Cerebellar cortex (tissue), 1 donor: Measurements from ENCODE around the gene ZCCHC4.

ENCODE experiments used
- DNase-seq: peaks from one replicate; pipeline ENCODE4 v3.0.0-alpha.2; 2015; ENCODE audit warnings: low spot score

Gene ZCCHC4

DNA sequence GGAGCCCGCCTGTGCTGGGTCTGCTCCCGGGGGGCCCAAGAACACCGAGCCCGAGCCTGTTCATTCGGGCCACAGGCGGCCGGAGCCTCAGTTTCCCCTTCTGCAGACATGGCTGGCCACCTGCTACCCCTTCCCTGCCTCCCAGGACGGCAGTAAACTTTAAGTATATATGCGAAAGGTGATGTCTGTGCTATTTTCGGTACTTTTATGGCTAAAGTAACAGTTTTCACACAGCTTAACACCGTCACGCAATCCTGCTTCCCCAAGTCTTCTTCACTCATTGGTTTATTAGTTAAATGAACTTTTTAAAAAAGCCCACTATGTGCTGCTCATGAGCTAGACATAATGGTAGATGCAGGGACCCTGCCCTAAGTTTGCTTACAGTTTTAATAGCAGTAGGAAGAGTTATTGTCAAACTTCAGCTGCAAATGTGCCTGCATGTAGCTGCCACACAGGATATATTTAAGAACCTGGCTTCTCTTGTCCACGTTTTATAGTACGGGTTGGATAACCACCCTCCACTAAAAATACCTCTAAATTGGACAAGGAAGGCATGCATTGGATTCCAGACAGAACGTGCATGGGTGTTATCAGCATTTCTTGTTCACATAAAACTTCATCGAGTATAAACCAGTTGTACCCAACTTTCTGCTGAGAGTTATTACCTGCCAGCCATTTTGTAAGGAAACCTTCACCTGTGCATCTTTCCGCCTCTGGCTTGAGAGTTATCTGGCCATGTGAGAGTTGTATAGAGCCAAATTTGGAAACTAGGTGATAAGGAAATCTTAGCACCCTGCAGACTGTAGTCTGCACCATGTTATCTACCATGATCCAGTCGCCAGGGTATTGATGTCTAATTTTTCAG is 65.2 kb downstream of the ZCCHC4 start:
- DNase-seq = no peak

DNA sequence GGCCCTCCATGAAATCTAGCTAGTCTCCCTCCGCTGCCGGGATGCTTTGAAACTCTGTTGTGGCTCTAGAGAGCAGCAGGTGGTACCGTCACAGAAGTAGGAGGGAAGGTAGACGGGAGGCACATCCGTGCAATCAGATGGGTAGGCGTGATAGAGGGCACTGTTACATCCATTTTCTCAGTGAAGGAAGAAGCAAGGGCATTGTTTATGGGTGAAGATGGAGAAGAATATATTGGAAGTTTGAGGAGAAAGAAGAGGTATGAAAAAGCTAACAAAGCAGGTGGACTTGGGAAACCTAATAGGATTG is 65.8 kb downstream of the ZCCHC4 start:
- DNase-seq = no peak

DNA sequence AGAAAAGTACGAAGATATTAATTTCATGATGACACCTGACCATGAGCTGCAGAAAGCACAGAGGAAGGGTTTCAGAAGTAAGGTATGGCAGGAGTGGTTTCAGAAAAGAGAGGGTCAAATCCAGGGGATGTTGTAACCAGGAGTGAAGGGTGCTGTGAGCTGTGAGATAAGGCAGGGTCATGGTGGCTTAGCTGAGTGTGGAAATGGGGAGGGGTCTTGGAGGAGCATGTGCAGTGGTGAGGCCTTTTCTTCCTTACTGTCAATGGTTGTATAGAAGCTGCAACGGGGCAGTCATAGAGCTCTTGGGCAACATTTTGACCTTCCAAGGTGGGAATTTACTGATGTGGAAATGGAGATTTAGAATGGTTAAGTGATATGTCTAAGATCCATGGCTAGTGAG is 67.0 kb downstream of the ZCCHC4 start:
- DNase-seq = no peak

DNA sequence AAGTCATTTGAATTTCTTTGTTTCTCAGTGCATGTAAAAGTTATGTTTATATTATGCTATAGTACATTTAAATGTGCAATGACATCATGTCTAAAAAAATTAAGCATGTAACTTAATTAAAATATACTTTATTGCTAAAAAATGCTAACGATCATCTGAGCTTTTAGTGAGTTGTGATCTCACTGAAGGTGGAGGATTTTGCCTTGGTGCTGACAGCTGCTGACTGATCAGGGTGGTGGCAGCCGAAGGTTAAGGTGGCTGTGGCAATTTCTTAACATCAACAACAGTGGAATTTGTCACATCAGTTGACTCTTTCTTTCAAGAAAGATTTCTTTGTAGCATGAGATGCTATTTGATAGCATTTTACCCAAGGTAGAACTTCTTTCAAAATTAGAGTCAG is 71.1 kb downstream of the ZCCHC4 start:
- DNase-seq = no peak

DNA sequence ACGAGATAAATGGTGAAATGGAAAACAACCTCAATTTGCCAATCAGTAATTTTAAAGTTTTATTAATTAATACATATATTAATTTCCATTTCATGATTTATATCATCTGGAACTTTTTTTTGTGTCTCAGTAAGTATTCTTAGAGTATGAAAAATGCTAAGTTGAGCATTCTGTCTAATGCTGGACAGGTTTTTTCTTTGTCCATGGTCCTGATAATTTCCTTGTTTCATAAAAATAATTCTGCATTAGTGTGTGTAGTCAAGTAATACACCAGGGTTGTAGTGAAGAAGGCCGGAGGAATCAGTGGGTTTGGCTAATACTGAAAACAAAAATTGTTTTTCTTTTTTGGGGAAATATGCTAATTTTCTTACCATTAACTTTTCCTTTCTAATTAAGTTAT is 74.4 kb downstream of the ZCCHC4 start:
- DNase-seq = no peak

DNA sequence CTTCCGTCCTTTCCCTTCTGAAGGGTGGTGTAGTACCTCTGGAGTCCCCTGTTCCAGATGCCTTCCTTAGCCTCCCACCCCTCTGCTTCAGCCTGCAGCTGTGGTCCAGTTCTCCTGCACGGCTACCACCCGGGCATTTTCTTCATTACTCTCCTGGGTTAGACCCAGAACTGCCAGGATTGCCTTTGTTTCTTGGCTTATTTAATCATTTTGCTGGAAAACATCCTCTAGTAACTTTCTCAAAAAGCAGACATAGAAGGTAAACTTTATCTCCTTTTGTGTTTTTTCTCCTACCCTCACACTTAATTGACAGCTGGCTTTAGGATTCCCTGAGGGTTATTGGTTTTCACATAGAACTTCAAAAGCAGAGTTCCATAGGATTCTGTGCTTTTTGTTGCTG is 84.7 kb downstream of the ZCCHC4 start:
- DNase-seq = no peak

DNA sequence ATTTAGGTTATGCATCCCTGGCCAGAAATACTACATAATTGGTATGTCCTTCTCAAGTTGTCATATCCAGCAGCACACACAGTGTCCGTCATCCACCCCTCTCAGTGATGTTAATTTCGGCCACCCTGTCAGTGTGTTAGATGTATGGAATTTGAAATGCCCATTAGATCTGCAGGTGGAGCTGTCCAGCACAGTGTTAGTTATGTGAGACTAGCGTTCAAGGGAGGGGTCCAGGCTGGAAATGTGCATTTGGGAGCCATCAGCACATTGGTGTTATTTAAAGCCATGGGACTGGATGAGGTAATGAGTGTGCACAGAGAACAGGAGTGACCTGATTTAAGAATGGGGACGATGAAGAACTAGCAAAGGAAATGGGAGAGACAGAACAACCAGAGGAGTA is 86.9 kb downstream of the ZCCHC4 start:
- no peak for DNase-seq

DNA sequence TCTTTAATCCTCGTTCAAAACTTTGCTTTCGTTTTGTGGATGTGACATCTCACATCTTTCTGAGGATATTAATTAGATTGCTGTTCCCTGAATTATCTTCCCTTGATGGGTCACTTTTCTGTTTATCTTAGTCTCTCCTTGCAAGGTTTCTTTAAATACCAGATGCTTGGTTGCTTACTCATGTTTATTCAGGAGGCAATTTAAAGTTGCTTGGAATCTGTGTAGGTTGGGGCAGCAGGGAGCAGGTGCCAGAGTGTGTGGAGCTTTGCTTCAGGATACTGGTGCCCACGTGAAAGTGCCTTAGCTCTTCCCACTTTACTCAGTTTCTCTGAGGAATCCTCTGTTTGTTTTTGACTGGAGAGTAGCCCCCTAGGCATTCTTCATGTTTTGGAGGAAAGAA is 88.5 kb downstream of the ZCCHC4 start:
- DNase-seq = no peak

DNA sequence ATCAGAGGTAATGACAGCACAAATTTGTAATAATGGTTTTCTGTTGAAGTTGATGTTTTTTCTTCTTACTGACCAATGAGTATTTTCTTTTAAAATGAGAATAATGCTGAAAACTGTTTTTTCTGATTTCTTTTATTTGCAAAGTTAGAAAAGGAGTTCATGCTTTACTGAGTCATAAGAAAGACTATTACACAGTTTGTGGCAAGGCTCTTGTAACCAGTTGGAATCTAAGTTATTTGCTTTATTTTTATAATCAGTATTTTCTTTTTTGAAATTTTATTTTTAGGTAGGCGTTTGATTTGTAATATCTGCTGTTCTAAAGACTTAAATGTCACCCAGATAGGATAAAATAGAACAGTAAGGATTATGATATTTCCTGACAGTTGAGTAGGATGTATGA is 89.9 kb downstream of the ZCCHC4 start:
- no peak for DNase-seq

DNA sequence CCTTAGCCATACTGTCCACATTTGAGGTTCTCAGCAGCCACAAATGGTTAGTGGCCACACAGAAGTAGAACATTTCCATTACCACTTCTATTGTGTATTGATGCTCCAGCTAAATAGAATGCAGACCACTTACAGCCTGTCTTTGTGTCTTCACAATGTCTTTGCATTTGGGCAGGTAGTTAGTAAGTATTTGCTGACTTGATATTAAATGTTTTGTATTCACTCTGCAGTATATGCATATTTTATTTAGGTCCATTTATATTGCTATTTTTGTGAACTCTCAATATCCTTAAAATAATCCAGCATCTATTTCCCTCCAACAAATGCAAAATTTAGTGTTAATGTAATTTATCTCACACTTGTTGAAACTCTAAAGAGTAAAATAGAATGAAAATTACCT is 91.1 kb downstream of the ZCCHC4 start:
- DNase-seq = no peak

DNA sequence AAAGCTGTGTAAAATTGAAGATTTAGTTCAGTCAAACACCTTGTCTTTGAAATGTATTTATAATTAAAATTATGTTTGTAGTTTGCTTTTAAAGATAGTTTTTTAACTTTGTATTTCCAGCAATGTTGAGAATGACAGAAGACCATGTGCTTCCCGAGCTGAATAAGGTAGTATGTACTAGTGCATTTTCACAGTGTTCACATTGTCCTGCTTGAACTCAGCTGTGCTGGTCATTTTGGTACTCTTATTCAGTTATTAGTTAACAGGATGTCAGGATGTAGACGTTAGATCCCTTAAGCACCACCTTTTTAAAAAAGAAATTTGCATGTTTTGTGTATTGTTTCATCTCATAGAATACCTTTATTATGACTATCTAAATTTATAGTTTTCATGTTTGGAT is 92.9 kb downstream of the ZCCHC4 start:
- DNase-seq = no peak

DNA sequence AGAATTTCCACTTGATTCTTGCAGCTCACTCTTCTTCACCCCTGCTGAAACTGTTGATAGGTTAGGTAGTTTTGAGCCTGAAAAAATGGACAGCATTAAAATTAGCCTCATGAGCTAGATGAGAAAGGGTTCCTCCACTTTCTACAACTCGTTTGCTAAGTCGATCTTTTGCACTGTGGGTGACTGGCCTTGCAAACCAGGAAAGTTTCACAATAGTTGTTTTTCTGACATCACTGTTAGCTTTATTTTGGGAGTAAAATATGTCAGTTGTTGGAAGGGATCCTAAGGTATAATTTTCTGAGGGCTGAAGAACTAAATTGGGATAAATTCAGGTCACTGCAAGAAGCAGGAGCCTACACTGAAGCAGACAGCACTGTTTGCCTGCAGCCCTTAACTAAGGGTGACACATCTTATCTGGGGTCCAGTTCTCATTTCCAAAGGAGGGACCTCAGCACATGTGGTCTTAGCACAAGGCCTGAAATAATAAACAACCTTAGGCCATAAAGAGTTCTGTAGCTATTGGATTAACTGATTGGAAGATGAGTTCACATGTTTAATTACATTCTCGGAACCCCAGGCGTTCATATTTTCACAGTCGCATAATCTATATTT is 93.6 kb downstream of the ZCCHC4 start:
- DNase-seq = no peak

DNA sequence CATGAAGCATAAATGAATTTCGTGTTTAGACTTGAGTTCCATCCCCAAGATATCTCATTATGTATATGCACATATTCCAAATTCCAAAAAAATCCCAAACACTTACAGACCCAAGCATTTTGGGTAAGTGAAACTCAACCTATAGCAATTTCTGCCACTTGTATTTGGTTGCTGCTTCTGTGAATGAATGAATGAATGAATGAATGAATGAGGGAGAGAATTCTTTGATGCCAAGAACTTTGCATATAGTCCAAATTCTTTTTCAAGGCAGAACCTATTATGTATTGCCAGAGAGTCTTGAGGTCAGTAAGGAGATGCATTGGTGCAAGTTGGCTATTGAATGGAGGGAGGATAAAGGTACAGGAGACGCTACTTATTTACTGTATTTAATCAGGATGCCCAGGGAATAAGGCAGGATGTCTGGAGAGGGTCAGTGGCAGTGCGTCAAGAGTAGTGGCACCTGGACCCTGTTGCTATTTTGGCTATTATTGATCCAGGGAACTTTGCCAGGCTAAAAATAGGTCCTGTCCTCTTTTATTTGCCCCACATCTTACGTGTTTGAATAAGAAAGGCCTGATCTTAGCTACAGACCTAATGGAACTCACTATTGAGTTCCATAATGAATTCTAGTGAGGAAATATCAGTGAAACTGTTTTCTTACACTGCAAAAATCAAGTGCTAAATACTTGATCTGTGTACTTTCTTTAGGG is 98.4 kb downstream of the ZCCHC4 start:
- no peak for DNase-seq

DNA sequence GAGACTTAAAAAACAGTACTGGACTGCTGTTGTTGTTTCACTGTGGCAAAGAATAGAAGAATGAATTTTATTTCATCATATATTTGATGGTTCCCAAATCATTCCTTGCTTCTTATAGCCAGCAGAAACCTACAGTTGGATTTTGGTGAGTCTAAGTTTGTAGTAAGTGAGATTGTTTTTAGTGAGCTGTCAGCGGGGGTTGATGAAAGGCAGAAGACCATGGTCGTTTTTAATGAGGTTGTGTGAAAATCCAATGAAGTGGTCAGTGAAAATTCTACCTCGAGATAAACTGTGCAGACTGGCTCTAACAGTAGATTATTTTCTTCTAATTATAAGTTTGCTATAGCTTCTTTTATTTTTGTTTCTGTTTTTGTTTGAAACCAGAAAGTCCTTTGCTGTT is 100.7 kb downstream of the ZCCHC4 start:
- no peak for DNase-seq

DNA sequence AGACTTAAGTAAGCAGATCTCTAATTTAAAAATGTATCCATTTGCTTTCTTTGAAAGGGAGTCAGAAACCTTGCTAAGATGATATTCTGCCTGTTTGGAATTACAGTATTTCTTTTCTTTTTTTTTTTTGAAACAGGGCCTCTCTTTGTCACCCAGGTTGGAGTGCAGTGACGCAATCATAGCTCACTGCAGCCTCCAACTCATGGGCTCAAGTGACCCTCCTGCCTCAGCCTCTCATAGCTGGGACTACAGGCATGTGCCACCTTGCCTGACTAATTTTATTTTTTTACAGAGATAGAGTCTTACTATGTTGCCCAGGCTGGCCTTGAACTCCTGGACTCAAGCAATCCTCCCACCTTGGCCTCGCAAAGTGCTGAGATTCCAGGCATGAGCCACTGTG is 104.4 kb downstream of the ZCCHC4 start:
- DNase-seq = no peak
